Esophagus squamous epithelium (tissue), 5 donors: ENCODE data around the gene MYO1H. TPM values are rescaled to one million over a fixed set of nuclear protein-coding genes. Genes with fewer than 3 reads are reported as not detected.
"Not testable (repeated sequence)": the region's sequence is repeated elsewhere in the genome, so short reads cannot be mapped to it uniquely, and the experiment has no call there.

Experiments used
- DNase-seq: peaks from one replicate; lab custom pipeline; 2025; lab: John Stamatoyannopoulos, UW
- H3K27ac ChIP-seq, 4 donors: fragments of 200-600 bp; sonication (generic); one replicate each; pipeline ENCODE4 v1.5.1; 2016 to 2019; ENCODE audit warnings: mild to moderate bottlenecking in 1 of 4
- H3K27me3 ChIP-seq, 4 donors: fragments of 200-600 bp; sonication (generic); 1 replicate in 3 of 4; 2 replicates in 1 of 4; pipeline versions ENCODE4 v1.5.1 to v1.6.0; 2017 to 2021; ENCODE audit warnings: antibody characterized with exemption in 1 of 4
- H3K36me3 ChIP-seq, 3 donors: fragments of 200-600 bp; sonication (generic); one replicate each; pipeline ENCODE4 v1.5.1; 2016 to 2019
- H3K4me1 ChIP-seq, 3 donors: fragments of 200-600 bp; sonication (generic); one replicate each; pipeline ENCODE4 v1.5.1; 2017 to 2019
- H3K4me3 ChIP-seq, 4 donors: fragments of 200-600 bp; sonication (generic); 1 replicate in 3 of 4; 2 replicates in 1 of 4; pipeline ENCODE4 v1.5.1; 2016 to 2019; ENCODE audit warnings: mild to moderate bottlenecking in 2 of 4, moderate library complexity in 1 of 4
- H3K9me3 ChIP-seq, 3 donors: fragments of 200-600 bp; sonication (generic); one replicate each; pipeline ENCODE4 v1.5.1; 2016 to 2019
- CTCF ChIP-seq, 6 experiments: fragments of 450-650 bp in 4 of 6; fragments of 200-600 bp in 2 of 6; sonication (generic) in 2 of 6; IDR thresholded peaks; one replicate each; pipeline ENCODE4 v1.5.1; 2016 to 2019; ENCODE audit warnings: antibody characterized with exemption in 6 of 6, mild to moderate bottlenecking in 4 of 6, moderate library complexity in 4 of 6
- POLR2A ChIP-seq, 4 donors: fragments of 450-650 bp; IDR thresholded peaks; one replicate each; pipeline ENCODE4 v1.6.1; 2017; ENCODE audit warnings: antibody characterized with exemption in 4 of 4, mild to moderate bottlenecking in 4 of 4, moderate library complexity in 3 of 4
- WGBS, 2 donors: methylation state at CpG; one replicate each; pipeline ENCODE4 v1.1.5; 2018; 5-methylcytosine and 5-hydroxymethylcytosine counted together
- intact Hi-C: fragments of 100-400 bp; cut with DNase I; formaldehyde crosslinking; loops from one replicate; pipeline ENCODE4 v1.15.0; 2022
- total RNA-seq, 4 donors: library from RNA; depleted of rRNA; stranded (reverse); fragments of >200 nt; gene quantifications; one replicate each; pipeline ENCODE4 v1.1.0, GENCODE V29; 2016
- donor health status: DM: yes; HTN: yes; CAD: no.

MYO1H gene
- total RNA-seq, 4 donors from 2014 or later: 0.48 to 0.83 (median 0.62) TPM; not detected in 1

GRCh38 chr12:109466821-109467220 lies 119.1 kb downstream of the MYO1H start:
- Histone ChIP-seq H3K27ac (peak overlapping the region; percentile 0 to 98 (median 46)), H3K27me3 (no peaks in the 10 kb centered on the region), H3K4me3 (no peak overlapping the region), H3K4me1 (peaks cover 30 to 97% (median 74%) of the 10 kb centered on the region in 3 donors), H3K9me3 (no peaks in the 10 kb centered on the region), H3K36me3 (peaks cover 12 to 67% (median 13%) of the 10 kb centered on the region in 3 donors)
- WGBS, 2 donors: 100% methylated on average over 1 of the region's 3 CpGs; no CpG with 5 or more reads in 1 of the 2 donors
- intact Hi-C loops: no loop called here
- DNase-seq: no peak
- TF ChIP-seq CTCF (IDR thresholded peaks at IDR 0.05): no peak
- no peak for TF ChIP-seq POLR2A (IDR thresholded peaks at IDR 0.05)

GRCh38 chr12:109467978-109468676 lies 120.4 kb downstream of the MYO1H start:
- intact Hi-C loops: no loop called here
- no peak for TF ChIP-seq POLR2A (IDR thresholded peaks at IDR 0.05)
- no peak for TF ChIP-seq CTCF (IDR thresholded peaks at IDR 0.05)
- Histone ChIP-seq H3K4me1 (peaks cover 17 to 94% (median 65%) of the 10 kb centered on the region in 3 donors), H3K4me3 (no peak overlapping the region), H3K27ac (peak overlapping the region; percentile 12 to 98 (median 46)), H3K36me3 (peaks cover 12 to 74% (median 13%) of the 10 kb centered on the region in 3 donors), H3K9me3 (no peaks in the 10 kb centered on the region), H3K27me3 (no peaks in the 10 kb centered on the region)
- 67 to 74% methylated on average over 5 to 6 of the region's 8 CpGs for WGBS, 2 donors
- DNase-seq: no peak

- no peak for DNase-seq
- no peaks in the 10 kb centered on the region for H3K27me3 ChIP-seq
- H3K4me3 ChIP-seq: no peak overlapping the region
- peak overlapping the region; percentile 15 to 23 (median 20) for H3K27ac ChIP-seq
- peaks cover 12 to 86% (median 13%) of the 10 kb centered on the region in 3 donors for H3K36me3 ChIP-seq
- 57 to 85% methylated on average over 5 to 6 of the region's 10 CpGs for WGBS, 2 donors
- H3K4me1 ChIP-seq: peaks cover 5 to 94% (median 56%) of the 10 kb centered on the region in 3 donors
- H3K9me3 ChIP-seq: no peaks in the 10 kb centered on the region
- intact Hi-C loops: no loop called here
- TF ChIP-seq POLR2A (IDR thresholded peaks at IDR 0.05) (no peak), CTCF (IDR thresholded peaks at IDR 0.05) (no peak)
Observed at GRCh38 chr12:109469517-109469916, 121.8 kb downstream of the MYO1H start.

GRCh38 chr12:109473006-109473405 lies 125.3 kb downstream of the MYO1H start:
- no peak for DNase-seq
- Histone ChIP-seq H3K4me3 (no peak overlapping the region), H3K9me3 (no peaks in the 10 kb centered on the region), H3K27me3 (no peaks in the 10 kb centered on the region), H3K27ac (peak overlapping the region in 1 of 4 donors; percentile 7), H3K36me3 (peaks cover 3 to 53% (median 12%) of the 10 kb centered on the region in 3 donors), H3K4me1 (peaks cover 8 to 84% (median 48%) of the 10 kb centered on the region in 3 donors)
- 100% methylated on average over 2 of the region's 3 CpGs for WGBS, 2 donors
- intact Hi-C loops: no loop called here
- TF ChIP-seq POLR2A (IDR thresholded peaks at IDR 0.05) (no peak), CTCF (IDR thresholded peaks at IDR 0.05) (no peak)

- H3K4me3 ChIP-seq, H3K27me3 ChIP-seq, DNase-seq, intact Hi-C loops, H3K27ac ChIP-seq, H3K9me3 ChIP-seq: not testable (repeated sequence)
- Histone ChIP-seq H3K36me3 (peaks cover 0 to 46% (median 12%) of the 10 kb centered on the region in 3 donors), H3K4me1 (peaks cover 14 to 85% (median 51%) of the 10 kb centered on the region in 3 donors)
- WGBS, 2 donors: 87 to 93% methylated on average over 12 to 16 of the region's 16 CpGs
Observed at GRCh38 chr12:109473526-109474270, 126.0 kb downstream of the MYO1H start.
